K562 (cell line): ENCODE data around the gene HOXB7. TPM values are rescaled to one million over a fixed set of nuclear protein-coding genes. Genes with fewer than 3 reads are reported as not detected.

Experiments used
- ATAC-seq: fragments of 200-7000 bp; cut with Tn5 transposase; 3 replicates; pipeline ENCODE4 v1.9.1; 2020; ENCODE audit warnings: moderate library complexity
- BruUV-seq: library from RNA; stranded (reverse); fragments of 400-500 nt; replicated peaks from 2 replicates; lab custom pipeline; 2021; lab: Mats Ljungman, UMichigan
- CTCF ChIA-PET: fragments of 300-600 bp; formaldehyde crosslinking; extraction: SDS; loops from one replicate; lab custom pipeline; 2021; ENCODE audit warnings: low intra/inter-chr PET ratio; lab: Yijun Ruan, JAX
- POLR2A ChIA-PET: fragments of 300-600, 350-650 bp; sonication (Branson Sonifier 250); formaldehyde crosslinking; extraction: SDS; loops from one replicate; lab custom pipeline; 2021; ENCODE audit warnings: antibody characterized with exemption, inconsistent platforms; lab: Yijun Ruan, JAX
- DNase-seq, 4 experiments: peaks; one replicate each; pipeline versions ENCODE4 v3.0.0 to v3.0.0-alpha.2; 2011 to 2018; ENCODE audit warnings: low spot score in 3 of 4, mixed read lengths in 3 of 4; ENCODE audit errors: extremely low read depth in 1 of 4
- FAIRE-seq: peaks from 2 replicates; lab custom pipeline; 2011; peaks lifted over from hg19 to GRCh38; lab: Jason Lieb, UNC
- H2AFZ ChIP-seq: 2 replicates; pipeline ENCODE4 v1.6.0; 2011; ENCODE audit warnings: low read depth, low read length, control low read depth, inconsistent platforms
- H3K27ac ChIP-seq: fragments of 200-600 bp; 3 replicates; pipeline ENCODE4 v1.8.0; 2011; ENCODE audit warnings: low read depth, mild to moderate bottlenecking, control low read depth, inconsistent platforms, low read length, moderate library complexity, mixed read lengths; ENCODE audit errors: extremely low read depth
- H3K27me3 ChIP-seq, 2 experiments: fragments of 300-600 bp in 1 of 2; 2 replicates in 1 of 2; 3 replicates in 1 of 2; pipeline versions ENCODE4 v1.6.0 to v1.8.0; 2011; ENCODE audit warnings: inconsistent platforms in 2 of 2, low read length in 2 of 2, mild to moderate bottlenecking in 1 of 2, mixed read lengths in 1 of 2, moderate library complexity in 1 of 2; ENCODE audit not compliant: control insufficient read depth in 2 of 2, insufficient read depth in 2 of 2
- H3K36me3 ChIP-seq: fragments of 300-600 bp; 3 replicates; pipeline ENCODE4 v1.8.0; 2011; ENCODE audit warnings: mild to moderate bottlenecking, low read length, inconsistent platforms; ENCODE audit not compliant: control insufficient read depth, insufficient read depth
- H3K4me1 ChIP-seq, 2 experiments: fragments of 200-600 bp in 1 of 2; replicated peaks in 1 of 2; 2 replicates in 1 of 2; 3 replicates in 1 of 2; pipeline versions ENCODE4 v1.5.1 to v1.8.0; 2011; ENCODE audit warnings: inconsistent platforms in 2 of 2, low read length in 2 of 2, mild to moderate bottlenecking in 1 of 2, mixed read lengths in 1 of 2, moderate library complexity in 1 of 2; ENCODE audit not compliant: control insufficient read depth in 2 of 2, insufficient read depth in 2 of 2
- H3K4me2 ChIP-seq: 2 replicates; pipeline ENCODE4 v1.6.1; 2011; ENCODE audit warnings: low read length, control low read depth, inconsistent platforms, mixed read lengths; ENCODE audit not compliant: insufficient read depth
- H3K4me3 ChIP-seq: fragments of 200-600 bp; sonication (generic), shearing (Covaris generic); 2 replicates; pipeline ENCODE4 v1.5.1; 2016; ENCODE audit warnings: control low read depth, inconsistent platforms
- H3K79me2 ChIP-seq: fragments of 200-600 bp; 3 replicates; pipeline ENCODE4 v1.8.0; 2011; ENCODE audit warnings: low read length, inconsistent platforms; ENCODE audit not compliant: control insufficient read depth, insufficient read depth
- H3K9ac ChIP-seq, 2 experiments: 2 replicates each; pipeline versions ENCODE4 v1.6.0 to v1.6.1; 2011; ENCODE audit warnings: low read depth in 2 of 2, low read length in 2 of 2, control low read depth in 1 of 2, inconsistent platforms in 1 of 2, mild to moderate bottlenecking in 1 of 2, mixed read lengths in 1 of 2; ENCODE audit not compliant: insufficient read depth in 1 of 2
- H3K9me1 ChIP-seq: one replicate; pipeline ENCODE4 v1.6.0; 2011; ENCODE audit warnings: inconsistent platforms, mild to moderate bottlenecking, low read length, moderate library complexity; ENCODE audit not compliant: control insufficient read depth, insufficient read depth
- H3K9me3 ChIP-seq: replicated peaks from 2 replicates; pipeline ENCODE4 v1.5.1; 2011; ENCODE audit warnings: low read depth, low read length, inconsistent platforms; ENCODE audit not compliant: control insufficient read depth, insufficient read depth
- H4K20me1 ChIP-seq: replicated peaks from 2 replicates; pipeline ENCODE4 v1.6.1; 2011; ENCODE audit warnings: low read length, inconsistent platforms, mixed read lengths; ENCODE audit not compliant: control insufficient read depth, insufficient read depth
- E2F6 ChIP-seq, 2 experiments: IDR thresholded peaks; 2 replicates each; pipeline ENCODE4 v1.6.1; 2011; ENCODE audit warnings: borderline replicate concordance in 1 of 2, control low read depth in 1 of 2, low read depth in 1 of 2, low read length in 1 of 2, mild to moderate bottlenecking in 1 of 2, mixed read lengths in 1 of 2, moderate library complexity in 1 of 2; ENCODE audit not compliant: insufficient read depth in 1 of 2, insufficient read length in 1 of 2, poor library complexity in 1 of 2, severe bottlenecking in 1 of 2; ENCODE audit errors: extremely low read depth in 1 of 2
- ELF4 ChIP-seq: fragments of 450-650 bp; formaldehyde crosslinking; IDR thresholded peaks from 2 replicates; pipeline ENCODE4 v1.4.0; 2022; ENCODE audit warnings: missing genetic modification characterization
- GTF2A2 ChIP-seq: IDR thresholded peaks from 2 replicates; pipeline ENCODE4 v1.6.1; 2016; ENCODE audit warnings: mild to moderate bottlenecking, missing genetic modification characterization, missing compliant biosample characterization
- NR2C2 ChIP-seq, 2 experiments: fragments of 200-800 bp in 1 of 2; sonication (Bioruptor generic) in 1 of 2; sonication (generic) in 1 of 2; formaldehyde crosslinking in 1 of 2; IDR thresholded peaks; 2 replicates each; pipeline versions ENCODE4 v1.6.1 to v1.8.0; 2016 to 2022; ENCODE audit warnings: mild to moderate bottlenecking in 1 of 2, missing compliant biosample characterization in 1 of 2, missing genetic modification characterization in 1 of 2, missing genetic modification reagents in 1 of 2
- SAFB2 ChIP-seq: fragments of 200-400 bp; formaldehyde crosslinking; IDR thresholded peaks from 2 replicates; pipeline ENCODE4 v1.6.1; 2018; ENCODE audit warnings: borderline replicate concordance, low read length, low read depth, moderate library complexity; ENCODE audit not compliant: severe bottlenecking
- SMAD4 ChIP-seq: fragments of 250-450 bp; sonication (Bioruptor Pico); conservative IDR thresholded peaks from 2 replicates; pipeline ENCODE4 v1.8.0; 2021; ENCODE audit warnings: inconsistent platforms, mild to moderate bottlenecking, moderate library complexity
- TFE3 ChIP-seq: fragments of 450-650 bp; formaldehyde crosslinking; IDR thresholded peaks from 2 replicates; pipeline ENCODE4 v1.4.0; 2020; ENCODE audit warnings: mild to moderate bottlenecking, mixed read lengths
- ZNF408 ChIP-seq: fragments of 250-450 bp; sonication (Bioruptor Pico); IDR thresholded peaks from 2 replicates; pipeline ENCODE4 v1.4.0; 2020; ENCODE audit warnings: low read depth, mild to moderate bottlenecking, moderate library complexity
- ZNF512 ChIP-seq: IDR thresholded peaks from 2 replicates; pipeline ENCODE4 v1.6.1; 2016; ENCODE audit warnings: missing genetic modification characterization, missing compliant biosample characterization
- ZNF644 ChIP-seq: fragments of 200-800 bp; sonication (Bioruptor generic); IDR thresholded peaks from 2 replicates; pipeline ENCODE4 v1.6.1; 2016; ENCODE audit warnings: low read depth, missing genetic modification characterization, missing compliant biosample characterization
- WGBS: fragments of 100-300 bp; shearing (Covaris generic); methylation state at CpG from one replicate; pipeline ENCODE4 v1.1.6; 2016; ENCODE audit warnings: low coverage, mixed read lengths; ENCODE audit not compliant: insufficient coverage; ENCODE audit errors: missing lambda C conversion rate; 5-methylcytosine and 5-hydroxymethylcytosine counted together
- in situ Hi-C: fragments of 300-500 bp; cut with MboI; formaldehyde crosslinking; loops from 4 replicates; pipeline ENCODE4 v1.15.0; 2018; ENCODE audit warnings: inconsistent platforms, mixed read lengths
- intact Hi-C: fragments of 100-400 bp; cut with micrococcal nuclease; formaldehyde crosslinking; loops from 2 replicates; pipeline ENCODE4 v1.14.2; 2022
- polyA plus RNA-seq, 8 experiments: library from polyadenylated mRNA; depleted of rRNA in 4 of 8; stranded (reverse) in 5 of 8; unstranded in 3 of 8; fragments of >200 nt; fragmentation: Nextera tagmentation in 2 of 8; fragmentation: Illumina TruSeq in 1 of 8; extraction: Ambion mirVana in 2 of 8; extraction: Trizol in 1 of 8; gene quantifications; 2 replicates each; pipeline versions ENCODE4 v1.2.1 to v1.2.3, GENCODE V29; 2011 to 2014; ENCODE audit warnings: inconsistent platforms in 1 of 8, missing spikeins in 1 of 8
- total RNA-seq, 7 experiments: library from RNA; depleted of rRNA in 6 of 7; stranded (reverse); fragments of >200 nt in 6 of 7; fragmentation: Illumina TruSeq in 2 of 7; extraction: Trizol in 2 of 7; gene quantifications; 2 replicates each; pipeline versions ENCODE4 v1.2.1 to v1.2.3, GENCODE V29; 2011 to 2021; ENCODE audit warnings: low replicate concordance in 1 of 7

Gene HOXB7
- total and polyA plus RNA-seq, 9 of the 15 experiments (the other 6 are each of a cell fraction or from before 2014, with no cell fraction given) = 5.5 to 16.7 (median 8.3) TPM

- TF ChIP-seq ZNF408 (CRISPR knock-in tag) (no peak), E2F6 (IDR thresholded peaks at IDR 0.05; ENCODE audit: borderline replicate concordance in 1 of 2, extremely low read depth in 1 of 2, insufficient read depth in 1 of 2, insufficient read length in 1 of 2, low read depth in 1 of 2, low read length in 1 of 2, poor library complexity in 1 of 2, severe bottlenecking in 1 of 2) (no peak)
Observed at GRCh38 chr17:48629411-48629759, 18.6 kb upstream of the HOXB7 start (continued).

GRCh38 chr17:48628649-48629410 is 18.0 kb upstream of the HOXB7 start:
- no peaks in the 10 kb centered on the region for H3K9me3 ChIP-seq
- POLR2A ChIA-PET = interaction anchor here (0.7 to 2.4 kb wide), 6 partner anchors 8 to 452 kb away, joined by 3 to 14 read pairs (median 4); no protein-coding TSS in a partner anchor
- H3K79me2 ChIP-seq = peaks cover 74% of the 10 kb centered on the region
- peaks cover 33 to 68% of the 10 kb centered on the region in 2 experiments for H3K4me1 ChIP-seq
- no peaks in the 10 kb centered on the region for H3K9me1 ChIP-seq
- in situ Hi-C loops = loop anchor here (10.0 kb wide), 1 partner anchor 594 kb away; the partner anchor contains the start of gene COPZ2
- H3K36me3 ChIP-seq = peaks cover 10% of the 10 kb centered on the region
- BruUV-seq = no TSS peak
- peak overlapping the region; percentile 99 for H3K4me2 ChIP-seq
- peak overlapping the region; percentile 97 for H3K27ac ChIP-seq
- DNase-seq = peak in 1 of 4 experiments; percentile 62
- peak overlapping the region; percentile 91 to 95; a peak in 3 of 4 replicates for H3K9ac ChIP-seq
- 3% methylated on average over 5 of the region's 5 CpGs for WGBS
- FAIRE-seq = no peak
- no peak for ATAC-seq
- peak overlapping the region; percentile 97 for H3K4me3 ChIP-seq
- peak overlapping the region; percentile 73 for H2AFZ ChIP-seq
- no peaks in the 10 kb centered on the region for H3K27me3 ChIP-seq
- H4K20me1 ChIP-seq = peaks cover 9% of the 10 kb centered on the region; the same call in 1 of the 2 replicates
- intact Hi-C loops = loop anchor here (5.0 kb wide), 1 partner anchor 368 kb away; the partner anchor contains the start of gene IGF2BP1
- CTCF ChIA-PET = interaction anchor here (0.6 kb wide), 1 partner anchor 680 kb away, joined by 3 read pairs; no protein-coding TSS in a partner anchor
- TF ChIP-seq SAFB2 (no peak), NR2C2 (CRISPR knock-in tag; IDR thresholded peaks at IDR 0.05) (no peak), NR2C2 (tag; IDR thresholded peaks at IDR 0.05) (0 out of 2 replicates have a peak, but pooled peaks have one; percentile 15), ZNF512 (tag) (no peak), ZNF644 (tag) (0 out of 2 replicates have a peak, but pooled peaks have one; percentile 11), SMAD4 (CRISPR knock-in tag) (0 out of 2 replicates have a peak, but pooled peaks have one; percentile 22), GTF2A2 (tag) (no peak), TFE3 (CRISPR knock-in tag) (no peak), ELF4 (no peak)
